Thymus (tissue), 11 donors: ENCODE measurements around the gene ATCAY. TPM values are rescaled to one million over a fixed set of nuclear protein-coding genes. Genes with fewer than 3 reads are reported as not detected.
"Not testable (repeated sequence)": the region's sequence is repeated elsewhere in the genome, so short reads cannot be mapped to it uniquely, and the experiment has no call there.

Source experiments
- DNase-seq, 9 donors: peaks; one replicate each; pipeline ENCODE4 v3.0.0-alpha.2; 2013; ENCODE audit warnings: low spot score in 9 of 9, low read depth in 6 of 9, missing footprints in 1 of 9
- H3K27ac ChIP-seq, 2 donors: one replicate each; pipeline ENCODE4 v1.5.1; 2013; ENCODE audit warnings: control low read depth in 1 of 2, low read depth in 1 of 2, low read length in 1 of 2, mild to moderate bottlenecking in 1 of 2, moderate library complexity in 1 of 2
- H3K27me3 ChIP-seq, 2 donors: one replicate each; pipeline ENCODE4 v1.5.1; 2013; ENCODE audit warnings: low read length in 1 of 2; ENCODE audit not compliant: control insufficient read depth in 2 of 2, insufficient read depth in 1 of 2
- H3K36me3 ChIP-seq, 2 donors: one replicate each; pipeline ENCODE4 v1.5.1; 2013; ENCODE audit warnings: low read length in 1 of 2, mild to moderate bottlenecking in 1 of 2, moderate library complexity in 1 of 2; ENCODE audit not compliant: control insufficient read depth in 2 of 2, insufficient read depth in 2 of 2
- H3K4me1 ChIP-seq, 2 donors: one replicate each; pipeline ENCODE4 v1.5.1; 2013; ENCODE audit warnings: low read length in 2 of 2; ENCODE audit not compliant: control insufficient read depth in 2 of 2, insufficient read depth in 2 of 2
- H3K4me3 ChIP-seq, 2 donors: one replicate each; pipeline ENCODE4 v1.5.1; 2013; ENCODE audit warnings: low read length in 2 of 2, control low read depth in 1 of 2, mild to moderate bottlenecking in 1 of 2
- H3K9me3 ChIP-seq, 2 donors: one replicate each; pipeline ENCODE4 v1.5.1; 2013; ENCODE audit warnings: low read length in 1 of 2, mild to moderate bottlenecking in 1 of 2; ENCODE audit not compliant: control insufficient read depth in 2 of 2, insufficient read depth in 1 of 2
- WGBS: extraction: QIAGEN DNeasy Blood & Tissue Kit; methylation state at CpG from one replicate; pipeline ENCODE4 v1.1.7; 2013; 5-methylcytosine and 5-hydroxymethylcytosine counted together
- polyA plus RNA-seq: library from polyadenylated mRNA; stranded (reverse); fragments of 200-250 nt; gene quantifications from one replicate; pipeline ENCODE4 v1.2.3, GENCODE V29; 2013
- total RNA-seq: library from RNA; stranded (reverse); fragments of 120-200 nt; gene quantifications from one replicate; pipeline ENCODE4 v1.2.4, GENCODE V29; 2013
- donor health status: healthy.

ATCAY gene
- total and polyA plus RNA-seq, 2 donors = 0.09 TPM

GRCh38 chr19:3961007-3961406 is 80.5 kb downstream of the ATCAY start:
- Histone ChIP-seq H3K4me3 (no peak overlapping the region), H3K27me3 (no peaks in the 10 kb centered on the region), H3K27ac (no peak overlapping the region), H3K9me3 (no peaks in the 10 kb centered on the region), H3K4me1 (no peaks in the 10 kb centered on the region), H3K36me3 (peaks cover 60 to 87% of the 10 kb centered on the region in 2 donors)
- DNase-seq = no peak
- WGBS = 98% methylated on average over 24 of the region's 24 CpGs

- Histone ChIP-seq H3K4me1 (peaks cover 0 to under 1% of the 10 kb centered on the region in 2 donors), H3K27ac (no peak overlapping the region), H3K9me3 (no peaks in the 10 kb centered on the region), H3K4me3 (no peak overlapping the region), H3K36me3 (peaks cover 73 to 96% of the 10 kb centered on the region in 2 donors), H3K27me3 (no peaks in the 10 kb centered on the region)
- 98% methylated on average over 35 of the region's 35 CpGs for WGBS
- no peak for DNase-seq
Measured at GRCh38 chr19:3963458-3964255, 83.2 kb downstream of the ATCAY start.

- DNase-seq = no peak
- Histone ChIP-seq H3K9me3 (no peaks in the 10 kb centered on the region), H3K27ac (no peak overlapping the region), H3K36me3 (peaks cover 68 to 96% of the 10 kb centered on the region in 2 donors), H3K27me3 (no peaks in the 10 kb centered on the region), H3K4me1 (peaks cover 1 to 9% of the 10 kb centered on the region in 2 donors), H3K4me3 (no peak overlapping the region)
- WGBS = 97% methylated on average over 60 of the region's 60 CpGs
Measured at GRCh38 chr19:3964256-3965194, 84.0 kb downstream of the ATCAY start.

DNA sequence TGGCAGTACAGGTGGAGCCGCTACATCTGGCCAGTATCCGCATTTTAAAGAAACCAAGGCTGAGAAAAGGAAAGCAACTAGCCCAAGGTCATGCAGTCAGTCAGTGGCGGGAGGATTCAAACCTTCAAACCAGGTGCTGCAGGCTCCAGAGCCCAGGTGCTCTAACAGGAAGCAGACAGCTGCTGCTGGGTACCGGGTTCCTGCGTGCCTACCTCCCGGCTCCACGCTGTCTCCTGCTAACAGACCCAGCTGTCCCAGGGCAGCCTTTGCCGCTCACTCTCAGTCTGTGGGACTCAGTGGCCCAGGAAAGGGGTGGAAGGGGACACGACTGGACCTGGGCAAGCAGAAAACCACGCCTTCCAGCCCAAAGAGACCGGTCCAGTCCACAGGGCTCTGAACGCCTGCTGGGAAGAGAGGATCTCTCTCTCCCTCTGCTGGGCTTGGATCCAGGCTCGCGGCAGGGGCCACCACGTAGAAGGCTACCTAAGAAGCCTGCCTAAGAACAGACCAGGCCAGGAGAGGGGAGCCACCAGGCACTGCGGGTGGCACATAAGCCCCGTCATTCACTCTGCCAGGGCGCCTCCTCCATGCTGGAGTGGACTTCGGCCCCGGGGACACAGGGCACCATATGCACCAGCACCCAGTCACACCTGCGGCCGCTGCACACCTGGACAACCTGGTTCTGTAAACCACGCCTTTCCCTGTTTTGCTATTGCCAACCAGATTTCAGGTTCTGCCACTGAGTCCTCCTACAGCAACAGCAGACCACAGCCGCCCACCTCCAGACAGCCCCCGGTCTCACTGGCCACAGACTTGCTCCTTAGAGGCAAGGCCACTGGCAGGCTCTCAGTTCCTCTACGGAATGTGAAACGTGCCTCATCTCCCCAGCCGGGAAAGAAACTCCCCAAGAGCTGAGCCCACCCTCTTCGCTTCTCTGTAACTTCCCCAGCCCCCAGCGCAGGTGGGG is 85.8 kb downstream of the ATCAY start:
- peaks cover 51 to 79% of the 10 kb centered on the region in 2 donors for H3K36me3 ChIP-seq
- no peak overlapping the region for H3K4me3 ChIP-seq

GRCh38 chr19:3967983-3968382 is 87.5 kb downstream of the ATCAY start:
- not testable (repeated sequence) for H3K9me3 ChIP-seq, DNase-seq, H3K27me3 ChIP-seq, H3K4me3 ChIP-seq
- H3K36me3 ChIP-seq = peaks cover 43 to 63% of the 10 kb centered on the region in 2 donors
- WGBS = 93% methylated on average over 12 of the region's 12 CpGs
- peaks cover 11 to 24% of the 10 kb centered on the region in 2 donors for H3K4me1 ChIP-seq
- H3K27ac ChIP-seq = peak overlapping the region in 1 of 2 donors; percentile 7

More for the DNA sequence above, 85.8 kb downstream of the ATCAY start:
- no peak overlapping the region for H3K27ac ChIP-seq
- H3K27me3 ChIP-seq = no peaks in the 10 kb centered on the region
- 91% methylated on average over 30 of the region's 30 CpGs for WGBS
- H3K9me3 ChIP-seq = no peaks in the 10 kb centered on the region
- no peak for DNase-seq
- peaks cover 10 to 21% of the 10 kb centered on the region in 2 donors for H3K4me1 ChIP-seq

- Histone ChIP-seq H3K36me3 (peaks cover 35 to 55% of the 10 kb centered on the region in 2 donors), H3K4me1 (peaks cover 11 to 24% of the 10 kb centered on the region in 2 donors), H3K9me3 (no peaks in the 10 kb centered on the region), H3K4me3 (no peak overlapping the region), H3K27ac (peak overlapping the region in 1 of 2 donors; percentile 23), H3K27me3 (no peaks in the 10 kb centered on the region)
- no peak for DNase-seq
- WGBS = 82% methylated on average over 9 of the region's 9 CpGs
Measured at GRCh38 chr19:3968556-3969434, 88.3 kb downstream of the ATCAY start.

DNA sequence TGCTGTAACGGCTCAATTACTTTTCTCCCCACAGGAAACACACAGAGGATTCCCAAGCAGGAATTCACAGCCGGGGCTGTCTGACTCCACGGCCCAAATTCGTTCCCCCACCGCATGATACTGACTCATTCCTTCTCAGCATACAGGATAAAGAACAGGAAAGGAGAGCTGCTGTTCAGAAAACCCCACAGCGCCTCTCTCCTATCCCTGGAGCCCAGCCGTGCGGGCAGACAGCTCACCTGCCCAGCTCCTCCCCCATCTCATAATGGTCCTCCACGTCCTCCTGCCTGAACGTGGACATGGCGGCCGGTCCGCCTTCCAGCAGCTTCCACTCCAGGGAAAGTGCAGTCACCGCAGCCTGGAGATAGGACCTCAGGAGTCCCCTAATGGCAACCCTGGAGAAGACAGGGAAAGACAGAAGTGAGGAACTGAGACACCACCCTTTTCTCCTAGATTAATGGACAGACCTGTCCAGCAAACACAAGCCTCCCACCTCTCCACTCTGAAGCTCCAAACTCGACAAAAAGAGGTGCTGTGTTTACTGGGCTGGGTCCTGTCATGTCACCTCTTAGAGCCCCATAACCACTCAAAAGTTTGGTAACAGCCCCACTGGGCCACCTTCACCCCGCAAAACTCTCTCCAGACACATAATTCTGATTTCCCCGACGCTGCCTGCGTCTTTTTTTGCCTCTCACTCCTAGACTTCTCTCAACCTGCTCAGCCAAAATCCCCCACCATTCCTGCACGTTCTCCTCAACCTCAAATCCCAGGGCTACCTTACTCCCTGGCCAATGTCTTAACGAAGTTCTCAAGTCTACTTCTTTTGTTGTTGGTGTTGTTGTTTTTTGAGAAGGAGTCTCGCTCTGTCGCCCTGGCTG is 89.2 kb downstream of the ATCAY start:
- peak overlapping the region; percentile 87 to 93 for H3K4me3 ChIP-seq
- H3K9me3 ChIP-seq = no peaks in the 10 kb centered on the region
- peaks cover 29 to 46% of the 10 kb centered on the region in 2 donors for H3K36me3 ChIP-seq
- DNase-seq = no peak
- peak overlapping the region in 1 of 2 donors; percentile 11 for H3K27ac ChIP-seq
- peaks cover 11 to 24% of the 10 kb centered on the region in 2 donors for H3K4me1 ChIP-seq
- WGBS = 69% methylated on average over 23 of the region's 23 CpGs
- H3K27me3 ChIP-seq = no peaks in the 10 kb centered on the region
